Peyer's patch (tissue), 4 donors: ENCODE results near the gene ILDR2. TPM values are rescaled to one million over a fixed set of nuclear protein-coding genes. Genes with fewer than 3 reads are reported as not detected.

Source experiments
- DNase-seq, 3 donors: peaks; one replicate each; pipeline ENCODE4 v3.0.0-alpha.2; 2017 to 2019
- H3K27ac ChIP-seq, 4 donors: fragments of 200-600 bp; sonication (generic); one replicate each; pipeline ENCODE4 v1.5.1; 2016 to 2019
- H3K27me3 ChIP-seq, 2 donors: fragments of 200-600 bp; sonication (generic); one replicate each; pipeline ENCODE4 v1.5.1; 2019
- H3K36me3 ChIP-seq, 3 donors: fragments of 200-600 bp; sonication (generic); one replicate each; pipeline ENCODE4 v1.5.1; 2016 to 2019
- H3K4me1 ChIP-seq, 4 donors: fragments of 200-600 bp; sonication (generic); one replicate each; pipeline ENCODE4 v1.5.1; 2016 to 2019
- H3K4me3 ChIP-seq, 4 donors: fragments of 200-600 bp; sonication (generic); 1 replicate in 3 of 4; 2 replicates in 1 of 4; pipeline ENCODE4 v1.5.1; 2016 to 2019; ENCODE audit warnings: mild to moderate bottlenecking in 1 of 4
- H3K9me3 ChIP-seq, 4 donors: fragments of 200-600 bp; sonication (generic); one replicate each; pipeline ENCODE4 v1.5.1; 2016 to 2019; ENCODE audit warnings: mild to moderate bottlenecking in 1 of 4
- CTCF ChIP-seq, 6 experiments: fragments of 450-650 bp in 4 of 6; fragments of 200-600 bp in 2 of 6; sonication (generic) in 1 of 6; IDR thresholded peaks; one replicate each; pipeline ENCODE4 v1.5.1; 2017 to 2019; ENCODE audit warnings: antibody characterized with exemption in 6 of 6, mild to moderate bottlenecking in 3 of 6, moderate library complexity in 1 of 6
- POLR2A ChIP-seq, 2 donors: fragments of 450-650 bp; IDR thresholded peaks; one replicate each; pipeline ENCODE4 v1.5.1; 2017; ENCODE audit warnings: antibody characterized with exemption in 2 of 2, mild to moderate bottlenecking in 2 of 2, moderate library complexity in 2 of 2
- total RNA-seq, 4 donors: library from RNA; depleted of rRNA; stranded (reverse); fragments of >200 nt; gene quantifications; one replicate each; pipeline ENCODE4 v1.1.0, GENCODE V29; 2016

ILDR2 gene
- total RNA-seq, 4 donors from 2014 or later, result 0.67 to 2.1 (median 1.6) TPM

- TF ChIP-seq CTCF (IDR thresholded peaks at IDR 0.05) (no peak), POLR2A (IDR thresholded peaks at IDR 0.05) (no peak)
- Histone ChIP-seq H3K4me3 (no peak overlapping the region), H3K27ac (no peak overlapping the region), H3K4me1 (no peaks in the 10 kb centered on the region), H3K36me3 (no peaks in the 10 kb centered on the region), H3K27me3 (no peaks in the 10 kb centered on the region), H3K9me3 (no peaks in the 10 kb centered on the region)
- DNase-seq, result no peak
Observed at GRCh38 chr1:166905136-166905535, 70.2 kb downstream of the ILDR2 start.

- Histone ChIP-seq H3K4me1 (no peaks in the 10 kb centered on the region), H3K36me3 (no peaks in the 10 kb centered on the region), H3K4me3 (no peak overlapping the region), H3K9me3 (no peaks in the 10 kb centered on the region), H3K27me3 (no peaks in the 10 kb centered on the region), H3K27ac (no peak overlapping the region)
- DNase-seq, result no peak
- TF ChIP-seq CTCF (IDR thresholded peaks at IDR 0.05), result no peak
- TF ChIP-seq POLR2A (IDR thresholded peaks at IDR 0.05), result no peak
Observed at GRCh38 chr1:166903232-166903631, 72.1 kb downstream of the ILDR2 start.

- H3K27ac ChIP-seq, result no peak overlapping the region
Observed at GRCh38 chr1:166902279-166902678, 73.1 kb downstream of the ILDR2 start.

GRCh38 chr1:166900987-166901386, 74.4 kb downstream of the ILDR2 start:
- no peak overlapping the region for H3K4me3 ChIP-seq

More at GRCh38 chr1:166902279-166902678, 73.1 kb downstream of the ILDR2 start:
- no peak for DNase-seq
- no peaks in the 10 kb centered on the region for H3K27me3 ChIP-seq
- TF ChIP-seq CTCF (IDR thresholded peaks at IDR 0.05) (no peak), POLR2A (IDR thresholded peaks at IDR 0.05) (no peak)
- no peaks in the 10 kb centered on the region for H3K4me1 ChIP-seq
- no peaks in the 10 kb centered on the region for H3K36me3 ChIP-seq
- H3K9me3 ChIP-seq, result peaks cover 0 to 6% (median 0%) of the 10 kb centered on the region in 4 donors
- no peak overlapping the region for H3K4me3 ChIP-seq

GRCh38 chr1:166899769-166900168, 75.6 kb downstream of the ILDR2 start:
- H3K4me3 ChIP-seq, result no peak overlapping the region
- no peaks in the 10 kb centered on the region for H3K4me1 ChIP-seq
- H3K36me3 ChIP-seq, result no peaks in the 10 kb centered on the region
- H3K9me3 ChIP-seq, result peaks cover 0 to 6% (median 0%) of the 10 kb centered on the region in 4 donors
- no peak for DNase-seq
- H3K27me3 ChIP-seq, result no peaks in the 10 kb centered on the region
- TF ChIP-seq CTCF (IDR thresholded peaks at IDR 0.05), result no peak
- no peak for TF ChIP-seq POLR2A (IDR thresholded peaks at IDR 0.05)
- H3K27ac ChIP-seq, result no peak overlapping the region

More at GRCh38 chr1:166900987-166901386, 74.4 kb downstream of the ILDR2 start:
- H3K27ac ChIP-seq, result no peak overlapping the region
- no peak for DNase-seq
- peaks cover 0 to 6% (median 0%) of the 10 kb centered on the region in 4 donors for H3K9me3 ChIP-seq
- H3K36me3 ChIP-seq, result no peaks in the 10 kb centered on the region
- no peaks in the 10 kb centered on the region for H3K27me3 ChIP-seq
- TF ChIP-seq CTCF (IDR thresholded peaks at IDR 0.05) (no peak), POLR2A (IDR thresholded peaks at IDR 0.05) (no peak)
- no peaks in the 10 kb centered on the region for H3K4me1 ChIP-seq

- TF ChIP-seq POLR2A (IDR thresholded peaks at IDR 0.05) (no peak), CTCF (IDR thresholded peaks at IDR 0.05) (no peak)
- Histone ChIP-seq H3K27me3 (no peaks in the 10 kb centered on the region), H3K27ac (no peak overlapping the region), H3K9me3 (peaks cover 0 to 6% (median 0%) of the 10 kb centered on the region in 4 donors), H3K36me3 (no peaks in the 10 kb centered on the region), H3K4me1 (no peaks in the 10 kb centered on the region), H3K4me3 (no peak overlapping the region)
- no peak for DNase-seq
Observed at GRCh38 chr1:166895766-166896165, 79.6 kb downstream of the ILDR2 start.
